KMS-11 (cell line): ENCODE results near the gene MICAL3.
"Not testable (repeated sequence)": the region's sequence is repeated elsewhere in the genome, so short reads cannot be mapped to it uniquely, and the experiment has no call there.

Source experiments
- H2AFZ ChIP-seq: fragments of 200-600 bp; sonication (generic); 2 replicates; pipeline ENCODE4 v1.6.1; 2016; ENCODE audit warnings: antibody characterized with exemption, mixed run types, low read depth
- H3K27ac ChIP-seq: fragments of 200-600 bp; sonication (generic); 2 replicates; pipeline ENCODE4 v1.6.1; 2016; ENCODE audit warnings: mild to moderate bottlenecking, mixed run types
- H3K27me3 ChIP-seq: fragments of 200-600 bp; sonication (generic); 2 replicates; pipeline ENCODE4 v1.6.1; 2017; ENCODE audit warnings: mild to moderate bottlenecking, low read depth, mixed run types, moderate library complexity; ENCODE audit not compliant: insufficient read depth
- H3K36me3 ChIP-seq: fragments of 200-600 bp; sonication (generic); 2 replicates; pipeline ENCODE4 v1.6.1; 2017; ENCODE audit warnings: mild to moderate bottlenecking, mixed run types; ENCODE audit not compliant: insufficient read depth
- H3K4me1 ChIP-seq: fragments of 200-600 bp; sonication (generic); 2 replicates; pipeline ENCODE4 v1.6.1; 2016; ENCODE audit warnings: mild to moderate bottlenecking, low read depth, mixed run types; ENCODE audit not compliant: poor library complexity, severe bottlenecking
- H3K4me2 ChIP-seq: fragments of 200-600 bp; sonication (generic); 2 replicates; pipeline ENCODE4 v1.7.0; 2016; ENCODE audit warnings: mild to moderate bottlenecking, mixed run types
- H3K4me3 ChIP-seq: fragments of 200-600 bp; sonication (generic); IDR thresholded peaks from 2 replicates; pipeline ENCODE4 v1.6.1; 2017; ENCODE audit warnings: low read depth, low read length, mixed read lengths; ENCODE audit not compliant: insufficient read depth
- H3K79me2 ChIP-seq: fragments of 200-600 bp; sonication (generic); 2 replicates; pipeline ENCODE4 v1.6.1; 2016; ENCODE audit warnings: low read depth, mixed run types; ENCODE audit not compliant: insufficient read depth
- H3K9ac ChIP-seq: fragments of 200-600 bp; sonication (generic); 2 replicates; pipeline ENCODE4 v1.6.1; 2016; ENCODE audit warnings: mild to moderate bottlenecking, mixed run types
- H4K20me1 ChIP-seq: fragments of 200-600 bp; sonication (generic); 2 replicates; pipeline ENCODE4 v1.6.1; 2016; ENCODE audit warnings: mild to moderate bottlenecking, mixed run types; ENCODE audit not compliant: insufficient read depth
- CTCF ChIP-seq: fragments of 200-600 bp; sonication (generic); conservative IDR thresholded peaks from 2 replicates; pipeline ENCODE4 v1.6.1; 2017; ENCODE audit warnings: low read depth, mild to moderate bottlenecking, antibody characterized with exemption, low read length, moderate library complexity, mixed read lengths

Gene MICAL3

GRCh38 chr22:18024276-18024939, at the start of gene MICAL3:
Gene MICAL3, minus strand, starts transcription at chr22:18024561. Its CDS starts 117,749 bp downstream, at chr22:17906812.
- H2AFZ ChIP-seq, result peak within 1 kb of the TSS; percentile 95
- peak within 1 kb of the TSS; percentile 87 for H3K4me2 ChIP-seq
- peak within 1 kb of the TSS; percentile 36; the same call in 1 of the 2 replicates for H3K9ac ChIP-seq
- no peaks in the 10 kb centered on the region for H3K36me3 ChIP-seq
- H3K27ac ChIP-seq, result no peak within 1 kb of the TSS
- H3K4me1 ChIP-seq, result peaks cover 26% of the 10 kb centered on the region
- H3K4me3 ChIP-seq, result no peak within 1 kb of the TSS
- no peaks in the 10 kb centered on the region for H3K79me2 ChIP-seq
- peak; percentile 39 for TF ChIP-seq CTCF
- H4K20me1 ChIP-seq, result no peaks in the 10 kb centered on the region
- H3K27me3 ChIP-seq, result no peaks in the 10 kb centered on the region

- Histone ChIP-seq H3K4me1 (peaks cover 23% of the 10 kb centered on the region), H3K79me2 (peaks cover 10% of the 10 kb centered on the region; the same call in 1 of the 2 replicates)
- not testable (repeated sequence) for H3K36me3 ChIP-seq, H2AFZ ChIP-seq, H3K27ac ChIP-seq, H3K27me3 ChIP-seq, H3K9ac ChIP-seq, H4K20me1 ChIP-seq, H3K4me3 ChIP-seq, H3K4me2 ChIP-seq
Observed at GRCh38 chr22:18073927-18074326, 49.6 kb upstream of the MICAL3 start.

- H3K4me3 ChIP-seq, result no peak overlapping the region
- H3K9ac ChIP-seq, result no peak overlapping the region
- H3K79me2 ChIP-seq, result peaks cover 6% of the 10 kb centered on the region; the same call in 1 of the 2 replicates
- H4K20me1 ChIP-seq, result no peaks in the 10 kb centered on the region
- H2AFZ ChIP-seq, result no peak overlapping the region
- no peaks in the 10 kb centered on the region for H3K27me3 ChIP-seq
- peaks cover 19% of the 10 kb centered on the region for H3K4me1 ChIP-seq
- H3K36me3 ChIP-seq, result no peaks in the 10 kb centered on the region
- H3K27ac ChIP-seq, result no peak overlapping the region
- TF ChIP-seq CTCF, result no peak
- H3K4me2 ChIP-seq, result no peak overlapping the region
Observed at GRCh38 chr22:18073467-18073866, 49.1 kb upstream of the MICAL3 start.

GRCh38 chr22:18071968-18072310, 47.6 kb upstream of the MICAL3 start:
- Histone ChIP-seq H3K4me2 (no peak overlapping the region), H3K27ac (no peak overlapping the region), H3K79me2 (no peaks in the 10 kb centered on the region), H2AFZ (no peak overlapping the region), H4K20me1 (no peaks in the 10 kb centered on the region), H3K36me3 (no peaks in the 10 kb centered on the region), H3K4me3 (no peak overlapping the region), H3K27me3 (no peaks in the 10 kb centered on the region), H3K4me1 (peaks cover 20% of the 10 kb centered on the region), H3K9ac (no peak overlapping the region)
- no peak for TF ChIP-seq CTCF

GRCh38 chr22:18071307-18071967, 47.1 kb upstream of the MICAL3 start:
- H3K27ac ChIP-seq, H3K27me3 ChIP-seq, H3K4me2 ChIP-seq, H4K20me1 ChIP-seq, H3K79me2 ChIP-seq, H2AFZ ChIP-seq, H3K36me3 ChIP-seq, H3K4me3 ChIP-seq, H3K9ac ChIP-seq: not testable (repeated sequence)
- H3K4me1 ChIP-seq, result peaks cover 20% of the 10 kb centered on the region
